H9 (cell line): ENCODE measurements around the gene TMEM217. TPM values are rescaled to one million over a fixed set of nuclear protein-coding genes. Genes with fewer than 3 reads are reported as not detected.

Experiments
- DNase-seq: peaks from one replicate; pipeline ENCODE4 v3.0.0-alpha.2; 2017
- H2AFZ ChIP-seq: one replicate; pipeline ENCODE4 v1.6.1; 2013; ENCODE audit warnings: mild to moderate bottlenecking, low read length, control low read depth, moderate library complexity
- H2AK5ac ChIP-seq: 2 replicates; pipeline ENCODE4 v1.6.1; 2013; ENCODE audit warnings: low read length, control low read depth, mixed read lengths; ENCODE audit not compliant: insufficient read length
- H2BK120ac ChIP-seq: one replicate; pipeline ENCODE4 v1.6.1; 2013; ENCODE audit warnings: low read depth, mild to moderate bottlenecking, low read length, control low read depth, inconsistent platforms; ENCODE audit not compliant: poor library complexity, severe bottlenecking
- H2BK12ac ChIP-seq: 2 replicates; pipeline ENCODE4 v1.6.1; 2013; ENCODE audit warnings: low read length, control low read depth, mixed read lengths, low read depth; ENCODE audit not compliant: insufficient read length
- H2BK15ac ChIP-seq: 2 replicates; pipeline ENCODE4 v1.6.1; 2013; ENCODE audit warnings: low read depth, low read length, control low read depth
- H2BK20ac ChIP-seq: one replicate; pipeline ENCODE4 v1.6.1; 2013; ENCODE audit warnings: low read depth, mild to moderate bottlenecking, low read length, control low read depth, inconsistent platforms; ENCODE audit not compliant: poor library complexity, severe bottlenecking
- H2BK5ac ChIP-seq: 2 replicates; pipeline ENCODE4 v1.6.1; 2013; ENCODE audit warnings: low read length, control low read depth, mixed read lengths; ENCODE audit not compliant: insufficient read length
- H3K14ac ChIP-seq: 2 replicates; pipeline ENCODE4 v1.6.1; 2013; ENCODE audit warnings: low read length, control low read depth; ENCODE audit not compliant: insufficient read depth
- H3K18ac ChIP-seq: 2 replicates; pipeline ENCODE4 v1.6.1; 2013; ENCODE audit warnings: low read depth, mild to moderate bottlenecking, mixed read lengths, low read length, control low read depth; ENCODE audit not compliant: insufficient read length
- H3K23ac ChIP-seq: 2 replicates; pipeline ENCODE4 v1.6.1; 2013; ENCODE audit warnings: low read length, control low read depth, mixed read lengths, low read depth; ENCODE audit not compliant: insufficient read length
- H3K23me2 ChIP-seq: 2 replicates; pipeline ENCODE4 v1.6.1; 2013; ENCODE audit warnings: low read depth, mild to moderate bottlenecking, mixed read lengths, low read length, control low read depth; ENCODE audit not compliant: insufficient read length, poor library complexity, severe bottlenecking
- H3K27ac ChIP-seq: 2 replicates; pipeline ENCODE4 v1.5.1; 2013; ENCODE audit warnings: low read length, control low read depth, mixed read lengths, low read depth; ENCODE audit not compliant: insufficient read length
- H3K27me3 ChIP-seq: 2 replicates; pipeline ENCODE4 v1.6.1; 2013; ENCODE audit warnings: low read length, control low read depth, inconsistent platforms; ENCODE audit not compliant: insufficient read depth
- H3K4ac ChIP-seq: 2 replicates; pipeline ENCODE4 v1.6.1; 2013; ENCODE audit warnings: low read depth, mild to moderate bottlenecking, control low read depth, inconsistent platforms, low read length, moderate library complexity
- H3K4me1 ChIP-seq: 2 replicates; pipeline ENCODE4 v1.6.1; 2013; ENCODE audit warnings: low read length, control low read depth, inconsistent platforms; ENCODE audit not compliant: insufficient read depth
- H3K4me2 ChIP-seq: 2 replicates; pipeline ENCODE4 v1.6.1; 2013; ENCODE audit warnings: low read length, control low read depth, mixed read lengths; ENCODE audit not compliant: insufficient read length, insufficient read depth
- H3K56ac ChIP-seq: 2 replicates; pipeline ENCODE4 v1.6.1; 2013; ENCODE audit warnings: low read depth, mild to moderate bottlenecking, mixed read lengths, low read length, control low read depth; ENCODE audit not compliant: insufficient read length
- H3K79me1 ChIP-seq: 2 replicates; pipeline ENCODE4 v1.6.1; 2013; ENCODE audit warnings: low read depth, mild to moderate bottlenecking, moderate library complexity, low read length, control low read depth, inconsistent platforms; ENCODE audit not compliant: insufficient read depth, poor library complexity, severe bottlenecking
- H3K79me2 ChIP-seq: 2 replicates; pipeline ENCODE4 v1.6.1; 2013; ENCODE audit warnings: low read length, control low read depth, inconsistent platforms; ENCODE audit not compliant: insufficient read depth
- H3K9ac ChIP-seq: 2 replicates; pipeline ENCODE4 v1.6.1; 2013; ENCODE audit warnings: low read length, control low read depth, mixed read lengths; ENCODE audit not compliant: insufficient read length; ENCODE audit errors: extremely low read depth
- H3K9me3 ChIP-seq: one replicate; pipeline ENCODE4 v1.6.1; 2013; ENCODE audit warnings: low read depth, low read length, inconsistent platforms; ENCODE audit not compliant: control insufficient read depth
- H3T11ph ChIP-seq: one replicate; pipeline ENCODE4 v1.6.1; 2013; ENCODE audit warnings: mild to moderate bottlenecking, low read length, control low read depth, inconsistent platforms
- H4K20me1 ChIP-seq: one replicate; pipeline ENCODE4 v1.6.1; 2013; ENCODE audit not compliant: control insufficient read depth, insufficient read length, insufficient read depth
- H4K5ac ChIP-seq: 2 replicates; pipeline ENCODE4 v1.6.1; 2013; ENCODE audit warnings: low read depth, mild to moderate bottlenecking, mixed read lengths, low read length, control low read depth; ENCODE audit not compliant: insufficient read length
- H4K8ac ChIP-seq: replicated peaks from 2 replicates; pipeline ENCODE4 v1.6.1; 2013; ENCODE audit warnings: low read length, control low read depth, mixed read lengths, low read depth; ENCODE audit not compliant: insufficient read length
- H4K91ac ChIP-seq: 2 replicates; pipeline ENCODE4 v1.6.1; 2013; ENCODE audit warnings: low read depth, mild to moderate bottlenecking, moderate library complexity, mixed read lengths, low read length, control low read depth; ENCODE audit not compliant: insufficient read length
- H3K27ac Mint-ChIP-seq, 3 experiments: 2 replicates in 2 of 3; 3 replicates in 1 of 3; pipeline ENCODE4 v1.8.0; 2020 to 2021; ENCODE audit warnings: mixed read lengths in 3 of 3, mild to moderate bottlenecking in 1 of 3, moderate library complexity in 1 of 3
- H3K27me3 Mint-ChIP-seq: 2 replicates; pipeline ENCODE4 v1.8.0; 2021; ENCODE audit warnings: low read depth, mild to moderate bottlenecking, moderate library complexity, mixed read lengths
- H3K36me3 Mint-ChIP-seq, 3 experiments: 2 replicates in 2 of 3; 3 replicates in 1 of 3; pipeline ENCODE4 v1.8.0; 2020 to 2021; ENCODE audit warnings: low read depth in 3 of 3, mixed read lengths in 3 of 3; ENCODE audit not compliant: insufficient read depth in 1 of 3
- H3K4me1 Mint-ChIP-seq, 2 experiments: 2 replicates each; pipeline ENCODE4 v1.8.0; 2020; ENCODE audit warnings: mixed read lengths in 2 of 2
- H3K4me3 Mint-ChIP-seq, 2 experiments: 2 replicates in 1 of 2; 3 replicates in 1 of 2; pipeline ENCODE4 v1.8.0; 2020 to 2021; ENCODE audit warnings: mild to moderate bottlenecking in 2 of 2, mixed read lengths in 2 of 2, moderate library complexity in 1 of 2
- H3K9me3 Mint-ChIP-seq, 2 experiments: 2 replicates in 1 of 2; 3 replicates in 1 of 2; pipeline ENCODE4 v1.8.0; 2020; ENCODE audit warnings: mild to moderate bottlenecking in 2 of 2, mixed read lengths in 2 of 2, moderate library complexity in 1 of 2
- CTCF ChIP-seq: fragments of 200-600 bp; sonication (generic); conservative IDR thresholded peaks from 3 replicates; pipeline ENCODE4 v1.8.0; 2021; ENCODE audit warnings: antibody characterized with exemption, mild to moderate bottlenecking
- WGBS: extraction: QIAGEN DNeasy Blood & Tissue Kit; methylation state at CpG from one replicate; pipeline ENCODE4 v1.1.7; 2013; ENCODE audit warnings: missing lambda C conversion rate, low lambda C conversion rate, mixed read lengths; ENCODE audit not compliant: insufficient read length; ENCODE audit errors: extremely low coverage; 5-methylcytosine and 5-hydroxymethylcytosine counted together
- total RNA-seq: library from RNA; stranded (reverse); gene quantifications from 2 replicates; pipeline ENCODE4 v1.2.1, GENCODE V29; 2021

Gene TMEM217
- total RNA-seq, 1 experiment from 2014 or later = 1.1 TPM

DNA sequence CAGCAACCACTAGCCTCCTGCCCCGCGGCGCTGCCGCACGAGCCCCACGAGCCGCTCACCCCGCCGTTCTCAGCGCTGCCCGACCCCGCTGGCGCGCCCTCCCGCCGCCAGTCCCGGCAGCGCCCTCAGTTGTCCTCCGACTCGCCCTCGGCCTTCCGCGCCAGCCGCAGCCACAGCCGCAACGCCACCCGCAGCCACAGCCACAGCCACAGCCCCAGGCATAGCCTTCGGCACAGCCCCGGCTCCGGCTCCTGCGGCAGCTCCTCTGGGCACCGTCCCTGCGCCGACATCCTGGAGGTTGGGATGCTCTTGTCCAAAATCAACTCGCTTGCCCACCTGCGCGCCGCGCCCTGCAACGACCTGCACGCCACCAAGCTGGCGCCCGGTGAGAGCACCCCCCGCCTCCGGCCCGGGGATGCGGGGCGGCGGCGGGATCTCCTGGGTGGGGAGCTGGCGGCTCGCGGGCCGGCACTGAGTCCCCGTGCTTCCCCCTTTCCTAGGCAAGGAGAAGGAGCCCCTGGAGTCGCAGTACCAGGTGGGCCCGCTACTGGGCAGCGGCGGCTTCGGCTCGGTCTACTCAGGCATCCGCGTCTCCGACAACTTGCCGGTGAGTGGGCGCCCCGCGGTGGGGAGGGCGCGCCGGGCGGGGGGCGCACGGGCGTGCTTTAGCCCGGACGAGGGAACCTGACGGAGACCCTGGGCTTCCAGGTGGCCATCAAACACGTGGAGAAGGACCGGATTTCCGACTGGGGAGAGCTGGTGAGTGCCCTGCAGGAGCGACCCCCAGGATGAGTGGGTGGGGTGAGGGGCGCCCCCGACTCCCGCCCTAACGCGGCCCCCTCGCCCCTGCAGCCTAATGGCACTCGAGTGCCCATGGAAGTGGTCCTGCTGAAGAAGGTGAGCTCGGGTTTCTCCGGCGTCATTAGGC lies 87.4 kb downstream of the TMEM217 start:
- peak; percentile 60 for DNase-seq
- no peaks in the 10 kb centered on the region for H3K9me3 ChIP-seq
- peak overlapping the region; percentile 95 for H3K18ac ChIP-seq
- no peak overlapping the region for H3K27ac ChIP-seq
- H2BK12ac ChIP-seq = no peak overlapping the region
- peak overlapping the region; percentile 74 for H3K4me2 ChIP-seq
- H4K5ac ChIP-seq = no peak overlapping the region
- H3K14ac ChIP-seq = peak overlapping the region; percentile 98
- H3K23me2 ChIP-seq = peaks cover 17% of the 10 kb centered on the region
- H2BK120ac ChIP-seq = no peak overlapping the region
- Mint-ChIP-seq H3K27ac (peak overlapping the region in 2 of 3 experiments; percentile 93 to 96; a peak in 5 of 7 replicates), H3K9me3 (no peaks in the 10 kb centered on the region; a peak in 2 of 5 replicates), H3K27me3 (no peaks in the 10 kb centered on the region; the same call in 1 of the 2 replicates), H3K4me1 (peaks cover 33 to 47% of the 10 kb centered on the region in 2 experiments), H3K36me3 (peaks cover 37 to 47% (median 40%) of the 10 kb centered on the region in 3 experiments), H3K4me3 (peak overlapping the region; percentile 82 to 86)
- H3K9ac ChIP-seq = peak overlapping the region; percentile 96
- no peak overlapping the region for H2BK5ac ChIP-seq
- H2AFZ ChIP-seq = no peak overlapping the region
- H3K79me2 ChIP-seq = peaks cover 14% of the 10 kb centered on the region; the same call in 1 of the 2 replicates
- no peak overlapping the region for H3K4ac ChIP-seq
- no peak overlapping the region for H3K56ac ChIP-seq
- H4K20me1 ChIP-seq = no peaks in the 10 kb centered on the region
- H3K4me1 ChIP-seq = peaks cover 3% of the 10 kb centered on the region; the same call in 1 of the 2 replicates
- H3K79me1 ChIP-seq = peaks cover 5% of the 10 kb centered on the region
- peak overlapping the region; percentile 78 for H4K91ac ChIP-seq
- no peaks in the 10 kb centered on the region for H3K27me3 ChIP-seq
- peak; percentile 36; the same call in 2 of the 3 replicates for TF ChIP-seq CTCF
- H2AK5ac ChIP-seq = no peak overlapping the region
- no peak overlapping the region for H4K8ac ChIP-seq
- no peak overlapping the region for H2BK20ac ChIP-seq
- no peak overlapping the region for H3T11ph ChIP-seq
- H2BK15ac ChIP-seq = no peak overlapping the region
- WGBS = no CpG with 5 or more reads among the region's 92 CpGs
- H3K23ac ChIP-seq = no peak overlapping the region
